Endodermal cell (in vitro differentiated cells): Measurements from ENCODE around the gene TMEM59. TPM values are rescaled to one million over a fixed set of nuclear protein-coding genes. Genes with fewer than 3 reads are reported as not detected.
"Not testable (repeated sequence)": the region's sequence is repeated elsewhere in the genome, so short reads cannot be mapped to it uniquely, and the experiment has no call there.

Source experiments
- DNase-seq: peaks from one replicate; pipeline ENCODE4 v3.0.0-alpha.2; 2017
- H3K27ac ChIP-seq: 2 replicates; pipeline ENCODE4 v1.5.1; 2013; ENCODE audit warnings: mild to moderate bottlenecking, low read depth, low read length, moderate library complexity
- H3K27me3 ChIP-seq: 2 replicates; pipeline ENCODE4 v1.6.1; 2013; ENCODE audit warnings: mild to moderate bottlenecking, low read length, moderate library complexity; ENCODE audit not compliant: insufficient read depth, control insufficient read depth, poor library complexity, severe bottlenecking
- H3K36me3 ChIP-seq: 2 replicates; pipeline ENCODE4 v1.7.0; 2013; ENCODE audit warnings: mild to moderate bottlenecking, low read length, moderate library complexity; ENCODE audit not compliant: control insufficient read depth, insufficient read depth
- H3K4me1 ChIP-seq: one replicate; pipeline ENCODE4 v1.7.0; 2013; ENCODE audit warnings: low read length; ENCODE audit not compliant: control insufficient read depth, insufficient read depth
- H3K4me3 ChIP-seq: 2 replicates; pipeline ENCODE4 v1.5.1; 2013; ENCODE audit warnings: mild to moderate bottlenecking, low read length, moderate library complexity
- H3K9ac ChIP-seq: 2 replicates; pipeline ENCODE4 v1.6.1; 2013; ENCODE audit warnings: mild to moderate bottlenecking, low read length, moderate library complexity; ENCODE audit not compliant: poor library complexity, severe bottlenecking; ENCODE audit errors: extremely low read depth
- H3K9me3 ChIP-seq: 2 replicates; pipeline ENCODE4 v1.6.1; 2013; ENCODE audit warnings: mild to moderate bottlenecking, low read length, moderate library complexity; ENCODE audit not compliant: control insufficient read depth
- H3K27ac Mint-ChIP-seq: 2 replicates; pipeline ENCODE4 v1.8.0; 2020; ENCODE audit warnings: mixed read lengths
- H3K27me3 Mint-ChIP-seq: 2 replicates; pipeline ENCODE4 v1.8.0; 2021; ENCODE audit warnings: mild to moderate bottlenecking, mixed read lengths; ENCODE audit not compliant: insufficient read depth
- H3K36me3 Mint-ChIP-seq: 2 replicates; pipeline ENCODE4 v1.8.0; 2020; ENCODE audit warnings: low read depth, mixed read lengths
- H3K4me1 Mint-ChIP-seq: 2 replicates; pipeline ENCODE4 v1.8.0; 2020; ENCODE audit warnings: mixed read lengths
- H3K4me3 Mint-ChIP-seq: 2 replicates; pipeline ENCODE4 v1.8.0; 2020; ENCODE audit warnings: mild to moderate bottlenecking, moderate library complexity, mixed read lengths
- H3K9me3 Mint-ChIP-seq: 2 replicates; pipeline ENCODE4 v1.8.0; 2020; ENCODE audit warnings: mild to moderate bottlenecking, mixed read lengths
- WGBS, 2 experiments: methylation state at CpG; one replicate each; pipeline versions ENCODE4 v1.1.5 to v1.1.7; 2013; ENCODE audit warnings: missing lambda C conversion rate in 2 of 2, mixed read lengths in 1 of 2; ENCODE audit not compliant: insufficient coverage in 1 of 2, insufficient read length in 1 of 2; 5-methylcytosine and 5-hydroxymethylcytosine counted together
- total RNA-seq, 2 donors: library from RNA; stranded (reverse); fragmentation: NEBNext Ultra II Directional in 1 of 2; extraction: Animal tissue kit (Norgen Biotek cat#: 25700) in 1 of 2; gene quantifications; 2 replicates in 1 of 2; 3 replicates in 1 of 2; pipeline ENCODE4 v1.2.1, GENCODE V29; 2021
- TF ChIP-seq, protein P1 (sequence below): fragments of 200-600 bp; sonication (generic); conservative IDR thresholded peaks from 2 replicates; pipeline ENCODE4 v1.5.0; 2021; ENCODE audit warnings: antibody characterized with exemption, mild to moderate bottlenecking

TMEM59 gene
- total RNA-seq, 2 donors from 2014 or later, result 99.6 to 112 TPM

- H3K4me3 Mint-ChIP-seq, result no peak overlapping the region
- no peaks in the 10 kb centered on the region for H3K27me3 Mint-ChIP-seq
- H3K27ac ChIP-seq, result no peak overlapping the region
- peaks cover 6% of the 10 kb centered on the region for H3K4me1 ChIP-seq
- WGBS, 2 experiments, result 89% methylated on average over 4 to 5 of the region's 5 CpGs
- H3K36me3 Mint-ChIP-seq, result peaks cover 22% of the 10 kb centered on the region
- TF ChIP-seq, protein P1, sequence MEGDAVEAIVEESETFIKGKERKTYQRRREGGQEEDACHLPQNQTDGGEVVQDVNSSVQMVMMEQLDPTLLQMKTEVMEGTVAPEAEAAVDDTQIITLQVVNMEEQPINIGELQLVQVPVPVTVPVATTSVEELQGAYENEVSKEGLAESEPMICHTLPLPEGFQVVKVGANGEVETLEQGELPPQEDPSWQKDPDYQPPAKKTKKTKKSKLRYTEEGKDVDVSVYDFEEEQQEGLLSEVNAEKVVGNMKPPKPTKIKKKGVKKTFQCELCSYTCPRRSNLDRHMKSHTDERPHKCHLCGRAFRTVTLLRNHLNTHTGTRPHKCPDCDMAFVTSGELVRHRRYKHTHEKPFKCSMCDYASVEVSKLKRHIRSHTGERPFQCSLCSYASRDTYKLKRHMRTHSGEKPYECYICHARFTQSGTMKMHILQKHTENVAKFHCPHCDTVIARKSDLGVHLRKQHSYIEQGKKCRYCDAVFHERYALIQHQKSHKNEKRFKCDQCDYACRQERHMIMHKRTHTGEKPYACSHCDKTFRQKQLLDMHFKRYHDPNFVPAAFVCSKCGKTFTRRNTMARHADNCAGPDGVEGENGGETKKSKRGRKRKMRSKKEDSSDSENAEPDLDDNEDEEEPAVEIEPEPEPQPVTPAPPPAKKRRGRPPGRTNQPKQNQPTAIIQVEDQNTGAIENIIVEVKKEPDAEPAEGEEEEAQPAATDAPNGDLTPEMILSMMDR, result no peak
- no peak overlapping the region for H3K4me3 ChIP-seq
- H3K4me1 Mint-ChIP-seq, result peaks cover 19% of the 10 kb centered on the region
- H3K27me3 ChIP-seq, result no peaks in the 10 kb centered on the region
- H3K9me3 ChIP-seq, result no peaks in the 10 kb centered on the region
- no peak overlapping the region for H3K27ac Mint-ChIP-seq
- H3K36me3 ChIP-seq, result peaks cover 8% of the 10 kb centered on the region
- no peak overlapping the region for H3K9ac ChIP-seq
- peaks cover 5% of the 10 kb centered on the region for H3K9me3 Mint-ChIP-seq
- no peak for DNase-seq
Observed at GRCh38 chr1:54027848-54028247, 25.2 kb downstream of the TMEM59 start.

DNA sequence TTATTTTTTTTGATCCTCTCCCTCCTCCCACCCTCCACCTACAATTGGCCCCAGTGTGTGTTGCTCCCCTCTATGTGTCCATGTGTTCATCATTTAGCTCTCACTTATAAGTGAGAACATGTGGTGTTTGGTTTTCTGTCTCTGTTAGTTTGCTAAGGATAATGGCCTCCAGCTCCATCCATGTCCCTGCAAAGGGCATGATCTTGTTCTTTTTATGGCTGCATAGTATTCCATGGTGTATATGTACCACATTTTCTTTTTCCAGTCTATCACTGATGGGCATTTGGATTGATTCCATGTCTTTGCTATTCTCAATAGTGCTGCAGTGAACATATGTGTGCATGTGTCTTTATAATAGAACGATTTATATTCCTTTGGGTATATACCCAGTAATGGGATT is 28.2 kb downstream of the TMEM59 start:
- DNase-seq, H3K27ac Mint-ChIP-seq, H3K27me3 ChIP-seq, H3K9me3 ChIP-seq, H3K36me3 ChIP-seq, H3K9ac ChIP-seq, H3K4me1 ChIP-seq, H3K27ac ChIP-seq, H3K27me3 Mint-ChIP-seq, H3K9me3 Mint-ChIP-seq, H3K4me3 ChIP-seq, H3K4me3 Mint-ChIP-seq, H3K36me3 Mint-ChIP-seq: not testable (repeated sequence)
- H3K4me1 Mint-ChIP-seq, result peaks cover 22% of the 10 kb centered on the region
- WGBS, 2 experiments, result 89% methylated on average over 1 of the region's 1 CpG; no CpG with 5 or more reads in 1 of the 2 experiments

- no peak for DNase-seq
- peaks cover 5% of the 10 kb centered on the region for H3K9me3 Mint-ChIP-seq
- Histone ChIP-seq H3K27ac (no peak overlapping the region), H3K9me3 (no peaks in the 10 kb centered on the region), H3K27me3 (no peaks in the 10 kb centered on the region), H3K9ac (no peak overlapping the region), H3K4me1 (peaks cover 6% of the 10 kb centered on the region), H3K36me3 (no peaks in the 10 kb centered on the region), H3K4me3 (no peak overlapping the region)
- no peaks in the 10 kb centered on the region for H3K27me3 Mint-ChIP-seq
- 91 to 96% methylated on average over 1 of the region's 2 CpGs for WGBS, 2 experiments
- H3K27ac Mint-ChIP-seq, result no peak overlapping the region
- TF ChIP-seq, protein P1, result no peak
- H3K36me3 Mint-ChIP-seq, result no peaks in the 10 kb centered on the region
- H3K4me3 Mint-ChIP-seq, result no peak overlapping the region
- H3K4me1 Mint-ChIP-seq, result peaks cover 19% of the 10 kb centered on the region
Observed at GRCh38 chr1:54024358-54024757, 28.6 kb downstream of the TMEM59 start.

DNA sequence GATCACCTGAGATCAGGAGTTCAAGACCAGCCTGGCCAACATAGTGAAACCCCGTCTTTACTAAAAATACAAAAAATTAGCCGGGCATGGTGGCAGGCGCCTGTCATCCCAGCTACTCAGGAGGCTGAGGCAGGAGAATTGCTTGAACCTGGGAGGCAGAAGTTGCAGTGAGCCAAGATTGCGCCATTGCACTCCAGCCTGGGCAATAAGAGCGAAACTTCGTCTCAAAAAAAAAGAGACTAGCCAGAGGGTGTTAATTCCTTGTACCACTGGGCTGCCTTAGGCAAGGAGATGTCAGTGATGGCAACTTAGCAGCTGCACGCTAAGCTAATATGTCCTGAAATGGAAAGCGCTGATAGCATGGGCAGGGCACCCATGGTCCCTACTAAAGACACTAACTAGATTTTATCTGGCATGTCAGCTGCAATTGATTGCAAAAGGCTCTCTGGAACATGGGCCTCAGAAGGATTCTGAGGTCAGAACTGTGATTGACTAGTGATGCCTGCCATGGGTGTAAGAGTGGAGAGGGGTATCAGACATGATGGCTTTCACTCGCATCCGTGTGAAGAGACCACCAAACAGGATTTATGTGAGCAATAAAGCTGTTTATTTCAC is 33.3 kb downstream of the TMEM59 start:
- not testable (repeated sequence) for H3K36me3 ChIP-seq, H3K36me3 Mint-ChIP-seq, H3K9ac ChIP-seq, H3K4me1 ChIP-seq, H3K9me3 ChIP-seq, H3K4me3 ChIP-seq, H3K27ac ChIP-seq, H3K27me3 ChIP-seq, H3K27ac Mint-ChIP-seq, H3K4me3 Mint-ChIP-seq, H3K9me3 Mint-ChIP-seq, H3K27me3 Mint-ChIP-seq
- H3K4me1 Mint-ChIP-seq, result peaks cover 16% of the 10 kb centered on the region
- peak; percentile 28 for DNase-seq
- 94 to 96% methylated on average over 8 to 10 of the region's 10 CpGs for WGBS, 2 experiments
